Lower leg skin (tissue), 3 donors: Measurements from ENCODE around the gene TMC3.

ENCODE experiments used
- POLR2A ChIP-seq, 2 donors: fragments of 450-650 bp; IDR thresholded peaks; one replicate each; pipeline ENCODE4 v1.6.1; 2016 to 2017; ENCODE audit warnings: antibody characterized with exemption in 2 of 2, mild to moderate bottlenecking in 1 of 2, moderate library complexity in 1 of 2
- TF ChIP-seq, protein P1 (sequence below), 3 donors: fragments of 450-650 bp; IDR thresholded peaks; one replicate each; pipeline ENCODE4 v1.5.1; 2016; ENCODE audit warnings: antibody characterized with exemption in 3 of 3, mild to moderate bottlenecking in 3 of 3, moderate library complexity in 2 of 3

DNA sequence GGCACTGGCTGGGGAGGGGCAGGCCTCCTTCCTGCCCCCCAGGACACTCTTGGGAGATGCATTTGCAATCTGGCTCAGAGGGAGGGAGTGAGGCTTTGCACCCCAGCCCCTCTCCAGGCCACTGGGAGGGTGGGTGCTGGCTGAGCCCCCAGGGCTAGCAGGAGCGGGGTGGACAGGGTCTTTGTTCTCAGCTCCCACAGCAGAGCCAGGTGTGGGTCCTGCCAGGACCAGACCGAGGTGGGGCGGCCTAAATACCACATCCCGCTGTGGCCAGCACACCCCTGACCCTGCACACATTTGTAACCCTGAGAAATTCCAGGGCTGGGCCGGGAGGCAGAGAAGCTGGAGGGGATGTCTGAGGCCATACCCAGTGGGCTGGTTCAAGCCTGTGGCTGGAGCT lies 91.1 kb downstream of the TMC3 start:
- TF ChIP-seq, protein P1, sequence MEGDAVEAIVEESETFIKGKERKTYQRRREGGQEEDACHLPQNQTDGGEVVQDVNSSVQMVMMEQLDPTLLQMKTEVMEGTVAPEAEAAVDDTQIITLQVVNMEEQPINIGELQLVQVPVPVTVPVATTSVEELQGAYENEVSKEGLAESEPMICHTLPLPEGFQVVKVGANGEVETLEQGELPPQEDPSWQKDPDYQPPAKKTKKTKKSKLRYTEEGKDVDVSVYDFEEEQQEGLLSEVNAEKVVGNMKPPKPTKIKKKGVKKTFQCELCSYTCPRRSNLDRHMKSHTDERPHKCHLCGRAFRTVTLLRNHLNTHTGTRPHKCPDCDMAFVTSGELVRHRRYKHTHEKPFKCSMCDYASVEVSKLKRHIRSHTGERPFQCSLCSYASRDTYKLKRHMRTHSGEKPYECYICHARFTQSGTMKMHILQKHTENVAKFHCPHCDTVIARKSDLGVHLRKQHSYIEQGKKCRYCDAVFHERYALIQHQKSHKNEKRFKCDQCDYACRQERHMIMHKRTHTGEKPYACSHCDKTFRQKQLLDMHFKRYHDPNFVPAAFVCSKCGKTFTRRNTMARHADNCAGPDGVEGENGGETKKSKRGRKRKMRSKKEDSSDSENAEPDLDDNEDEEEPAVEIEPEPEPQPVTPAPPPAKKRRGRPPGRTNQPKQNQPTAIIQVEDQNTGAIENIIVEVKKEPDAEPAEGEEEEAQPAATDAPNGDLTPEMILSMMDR (IDR thresholded peaks at IDR 0.05) = no peak
- no peak for TF ChIP-seq POLR2A (IDR thresholded peaks at IDR 0.05)
